DOHH2 (cell line): ENCODE results near the gene ODC1.

Experiments used
- H3F3A ChIP-seq: fragments of 200-600 bp; sonication (generic), shearing (Covaris generic); 2 replicates; pipeline ENCODE4 v1.6.0; 2016; ENCODE audit warnings: antibody characterized with exemption, mild to moderate bottlenecking; ENCODE audit not compliant: control insufficient read depth, insufficient read depth
- H3K27ac ChIP-seq: fragments of 200-600 bp; sonication (generic); 2 replicates; pipeline ENCODE4 v1.5.1; 2014; ENCODE audit warnings: low read depth, mild to moderate bottlenecking, low read length, moderate library complexity
- H3K27me3 ChIP-seq: fragments of 200-600 bp; sonication (generic); 2 replicates; pipeline ENCODE4 v1.6.1; 2014; ENCODE audit warnings: mild to moderate bottlenecking, low read length, mixed read lengths; ENCODE audit not compliant: control insufficient read depth
- H3K36me3 ChIP-seq: fragments of 200-600 bp; sonication (generic); 2 replicates; pipeline ENCODE4 v1.6.1; 2014; ENCODE audit warnings: mild to moderate bottlenecking, low read length, moderate library complexity, mixed read lengths; ENCODE audit not compliant: control insufficient read depth
- H3K4me1 ChIP-seq: fragments of 200-600 bp; sonication (generic); 2 replicates; pipeline ENCODE4 v1.6.1; 2014; ENCODE audit warnings: mild to moderate bottlenecking, low read length, mixed read lengths; ENCODE audit not compliant: control insufficient read depth
- H3K4me2 ChIP-seq: fragments of 200-600 bp; sonication (generic); 2 replicates; pipeline ENCODE4 v1.6.0; 2014; ENCODE audit warnings: mild to moderate bottlenecking, low read length, moderate library complexity
- H3K4me3 ChIP-seq: fragments of 200-600 bp; sonication (generic); 2 replicates; pipeline ENCODE4 v1.5.1; 2014; ENCODE audit warnings: mild to moderate bottlenecking, low read length, mixed read lengths
- H3K79me2 ChIP-seq: fragments of 200-600 bp; sonication (generic); 2 replicates; pipeline ENCODE4 v1.6.1; 2014; ENCODE audit warnings: mild to moderate bottlenecking, low read length, mixed read lengths; ENCODE audit not compliant: control insufficient read depth
- H3K9me2 ChIP-seq: fragments of 200-600 bp; sonication (generic); replicated peaks from 2 replicates; pipeline ENCODE4 v1.6.1; 2014; ENCODE audit warnings: mild to moderate bottlenecking, low read length, mixed read lengths; ENCODE audit not compliant: control insufficient read depth
- H3K9me3 ChIP-seq: fragments of 200-600 bp; sonication (generic); 2 replicates; pipeline ENCODE4 v1.6.1; 2014; ENCODE audit warnings: antibody characterized with exemption, low read length, mixed read lengths; ENCODE audit not compliant: control insufficient read depth, insufficient read depth
- H4K20me1 ChIP-seq: fragments of 200-600 bp; sonication (generic); 2 replicates; pipeline ENCODE4 v1.6.0; 2014; ENCODE audit warnings: low read depth, mild to moderate bottlenecking, antibody characterized with exemption, low read length, moderate library complexity; ENCODE audit not compliant: control insufficient read depth, insufficient read depth
- EZH2phosphoT487 ChIP-seq: fragments of 200-600 bp; sonication (generic); IDR thresholded peaks from 2 replicates; pipeline ENCODE4 v1.6.1; 2017; ENCODE audit warnings: borderline replicate concordance, mild to moderate bottlenecking, antibody characterized with exemption, low read length, moderate library complexity, mixed read lengths
- TF ChIP-seq, protein P1 (sequence below): fragments of 200-600 bp; sonication (generic); IDR thresholded peaks from one replicate; pipeline ENCODE4 v1.5.1; 2014; ENCODE audit warnings: antibody characterized with exemption, mild to moderate bottlenecking, low read depth, low read length; ENCODE audit not compliant: poor library complexity, severe bottlenecking

Gene ODC1

DNA sequence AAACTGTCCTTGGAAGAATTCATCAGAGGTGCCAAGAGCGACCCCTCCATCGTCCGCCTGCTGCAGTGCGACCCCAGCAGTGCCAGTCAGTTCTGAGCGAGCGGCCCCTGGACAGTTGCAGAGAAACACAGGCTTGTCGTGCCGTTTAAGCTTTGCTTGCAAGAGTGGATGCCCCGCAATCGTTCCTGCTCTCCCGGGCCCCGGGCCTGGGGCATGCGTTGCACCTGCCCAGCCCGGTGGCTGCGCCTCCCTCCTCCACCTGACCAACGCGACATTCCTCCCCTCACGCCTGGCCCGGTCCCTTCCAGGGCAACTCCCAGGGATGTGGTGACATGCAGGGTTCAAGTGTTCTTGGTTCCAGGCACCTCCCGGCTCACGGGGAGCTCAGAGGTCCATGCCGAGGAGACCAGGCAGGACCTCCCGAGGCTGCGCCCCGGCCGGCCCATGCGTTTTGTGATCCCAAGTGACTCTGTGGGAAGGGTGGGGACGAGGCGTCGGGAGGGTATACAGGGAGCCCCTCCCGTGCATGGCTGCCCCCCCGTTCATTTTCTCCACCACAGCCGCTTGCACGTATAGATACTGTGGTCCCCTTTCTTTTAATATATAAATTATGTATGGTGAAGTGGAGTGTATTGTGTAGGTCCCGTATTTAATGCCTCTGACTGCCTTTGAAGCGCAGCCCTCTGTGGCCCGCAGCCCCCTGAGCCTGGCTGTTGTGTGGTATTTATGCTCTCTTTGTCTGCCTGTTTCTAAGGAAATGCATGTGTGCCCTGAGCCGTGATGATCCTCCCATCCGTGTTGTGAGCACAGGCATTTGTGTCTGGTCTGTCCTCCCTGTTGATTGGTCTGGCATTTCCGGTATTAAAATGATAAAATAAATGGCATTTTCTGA, 21.2 kb downstream of the ODC1 start:
- no peaks in the 10 kb centered on the region for H3K79me2 ChIP-seq
- peaks cover 8% of the 10 kb centered on the region for H3K27me3 ChIP-seq
- H3K4me1 ChIP-seq: no peaks in the 10 kb centered on the region; the same call in 1 of the 2 replicates
- H3K27ac ChIP-seq: no peak overlapping the region
- no peak overlapping the region for H3K4me3 ChIP-seq
- TF ChIP-seq EZH2phosphoT487: no peak
- TF ChIP-seq, protein P1, sequence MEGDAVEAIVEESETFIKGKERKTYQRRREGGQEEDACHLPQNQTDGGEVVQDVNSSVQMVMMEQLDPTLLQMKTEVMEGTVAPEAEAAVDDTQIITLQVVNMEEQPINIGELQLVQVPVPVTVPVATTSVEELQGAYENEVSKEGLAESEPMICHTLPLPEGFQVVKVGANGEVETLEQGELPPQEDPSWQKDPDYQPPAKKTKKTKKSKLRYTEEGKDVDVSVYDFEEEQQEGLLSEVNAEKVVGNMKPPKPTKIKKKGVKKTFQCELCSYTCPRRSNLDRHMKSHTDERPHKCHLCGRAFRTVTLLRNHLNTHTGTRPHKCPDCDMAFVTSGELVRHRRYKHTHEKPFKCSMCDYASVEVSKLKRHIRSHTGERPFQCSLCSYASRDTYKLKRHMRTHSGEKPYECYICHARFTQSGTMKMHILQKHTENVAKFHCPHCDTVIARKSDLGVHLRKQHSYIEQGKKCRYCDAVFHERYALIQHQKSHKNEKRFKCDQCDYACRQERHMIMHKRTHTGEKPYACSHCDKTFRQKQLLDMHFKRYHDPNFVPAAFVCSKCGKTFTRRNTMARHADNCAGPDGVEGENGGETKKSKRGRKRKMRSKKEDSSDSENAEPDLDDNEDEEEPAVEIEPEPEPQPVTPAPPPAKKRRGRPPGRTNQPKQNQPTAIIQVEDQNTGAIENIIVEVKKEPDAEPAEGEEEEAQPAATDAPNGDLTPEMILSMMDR: no peak
- no peak overlapping the region for H3K4me2 ChIP-seq
- H4K20me1 ChIP-seq: no peaks in the 10 kb centered on the region
- no peaks in the 10 kb centered on the region for H3F3A ChIP-seq
- H3K9me3 ChIP-seq: no peaks in the 10 kb centered on the region
- H3K36me3 ChIP-seq: no peaks in the 10 kb centered on the region
- no peaks in the 10 kb centered on the region for H3K9me2 ChIP-seq

DNA sequence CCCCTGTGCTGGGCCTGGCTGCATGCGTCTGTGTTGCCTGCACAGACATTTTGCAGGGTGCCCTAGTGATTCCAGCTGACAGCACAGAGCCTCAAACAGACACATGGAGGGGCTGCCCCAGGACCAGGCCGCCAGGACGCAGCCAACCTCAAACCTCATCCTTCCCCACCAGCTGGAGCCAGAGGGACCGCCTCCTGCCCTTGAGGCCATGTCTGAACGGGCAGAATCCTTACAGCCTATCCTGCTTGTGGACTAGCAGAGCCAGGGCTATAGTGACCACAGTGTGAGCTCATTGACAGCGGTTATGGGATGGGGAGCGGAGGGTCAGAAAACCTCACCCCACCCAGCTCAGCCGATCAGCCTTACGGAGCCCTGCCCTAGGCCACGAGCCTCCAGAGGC, 22.4 kb downstream of the ODC1 start:
- H3K36me3 ChIP-seq: no peaks in the 10 kb centered on the region

DNA sequence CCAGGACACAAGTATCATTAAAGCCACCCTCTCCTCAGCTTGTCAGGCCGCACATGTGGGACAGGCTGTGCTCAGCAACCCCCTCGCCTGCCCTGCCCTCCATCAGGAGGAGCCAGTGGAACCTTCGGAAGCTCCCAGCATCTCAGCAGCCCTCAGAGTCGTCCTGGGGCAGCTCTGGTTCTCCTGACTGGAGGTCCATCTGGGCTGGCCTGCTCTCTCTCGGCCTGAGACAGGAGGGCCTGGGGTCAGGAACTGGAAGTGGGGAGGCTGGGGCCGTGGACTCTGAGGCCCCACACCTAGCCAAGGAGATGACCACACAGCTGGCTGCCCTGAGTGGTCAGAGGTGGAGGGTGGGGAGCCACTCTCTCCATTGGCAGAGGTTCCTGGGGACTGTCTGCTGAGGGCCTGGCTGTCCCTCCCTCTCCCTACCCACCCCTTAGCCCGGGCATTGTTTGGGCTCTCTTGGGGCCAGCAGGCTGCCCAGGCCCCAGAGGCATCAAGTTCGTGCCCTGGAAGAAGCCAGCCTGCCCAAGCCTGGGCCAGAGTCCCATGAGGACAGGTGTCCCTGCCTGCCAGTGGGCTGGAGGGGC, 23.1 kb downstream of the ODC1 start:
- Histone ChIP-seq H3K4me2 (no peak overlapping the region), H4K20me1 (no peaks in the 10 kb centered on the region), H3K27me3 (no peaks in the 10 kb centered on the region), H3K36me3 (no peaks in the 10 kb centered on the region), H3K9me3 (no peaks in the 10 kb centered on the region), H3K27ac (no peak overlapping the region), H3K4me1 (no peaks in the 10 kb centered on the region), H3K79me2 (no peaks in the 10 kb centered on the region), H3F3A (no peaks in the 10 kb centered on the region), H3K4me3 (no peak overlapping the region), H3K9me2 (no peaks in the 10 kb centered on the region)
- TF ChIP-seq, protein P1: no peak
- TF ChIP-seq EZH2phosphoT487: no peak

More for the DNA sequence above, 22.4 kb downstream of the ODC1 start:
- H3F3A ChIP-seq: no peaks in the 10 kb centered on the region
- H3K9me3 ChIP-seq: no peaks in the 10 kb centered on the region
- no peaks in the 10 kb centered on the region for H3K4me1 ChIP-seq
- H4K20me1 ChIP-seq: no peaks in the 10 kb centered on the region
- H3K27me3 ChIP-seq: no peaks in the 10 kb centered on the region
- TF ChIP-seq, protein P1: no peak
- no peak for TF ChIP-seq EZH2phosphoT487
- no peak overlapping the region for H3K4me2 ChIP-seq
- H3K27ac ChIP-seq: no peak overlapping the region
- H3K9me2 ChIP-seq: no peaks in the 10 kb centered on the region
- H3K79me2 ChIP-seq: no peaks in the 10 kb centered on the region
- no peak overlapping the region for H3K4me3 ChIP-seq
